HCT116 (cell line): ENCODE measurements around the gene TMF1. TPM values are rescaled to one million over a fixed set of nuclear protein-coding genes. Genes with fewer than 3 reads are reported as not detected.

Experiments used
- ATAC-seq: fragments of 200-7000 bp; cut with Tn5 transposase; 2 replicates; pipeline ENCODE4 v1.9.1; 2020; ENCODE audit warnings: mild to moderate bottlenecking, moderate library complexity
- BruUV-seq: library from RNA; stranded (reverse); fragments of 400-500 nt; replicated peaks from 2 replicates; lab custom pipeline; 2021; lab: Mats Ljungman, UMichigan
- CTCF ChIA-PET: fragments of 300-600 bp; sonication (Branson Sonifier 250); formaldehyde crosslinking; loops from one replicate; lab custom pipeline; 2021; ENCODE audit warnings: antibody characterized with exemption; lab: Charles Lee
- POLR2A ChIA-PET: fragments of 300-600, 350-600 bp; sonication (Branson Sonifier 250); formaldehyde crosslinking; loops from one replicate; lab custom pipeline; 2021; ENCODE audit warnings: antibody characterized with exemption; lab: Charles Lee
- RAD21 ChIA-PET, 2 experiments: fragments of 300-600 bp; sonication (Branson Sonifier 250); formaldehyde crosslinking; loops; one replicate each; lab custom pipeline; 2023; ENCODE audit warnings: low total read pairs in 2 of 2; ENCODE audit not compliant: uncharacterized antibody in 2 of 2, unreplicated experiment in 2 of 2, low non-redundant PET in 1 of 2; lab: Charles Lee
- DNase-seq: peaks from one replicate; pipeline ENCODE4 v3.0.0-alpha.2; 2010; ENCODE audit warnings: low read depth, low spot score
- H2AFZ ChIP-seq: fragments of 200-600 bp; shearing (Covaris generic), sonication (generic); 2 replicates; pipeline ENCODE4 v1.6.1; 2017; ENCODE audit warnings: low read depth, mixed run types, mixed read lengths, antibody characterized with exemption, low read length; ENCODE audit not compliant: poor library complexity, severe bottlenecking
- H3K27ac ChIP-seq: 2 replicates; pipeline ENCODE4 v1.5.1; 2012; ENCODE audit warnings: low read depth, low read length
- H3K27me3 ChIP-seq: fragments of 200-600 bp; sonication (generic); 2 replicates; pipeline ENCODE4 v1.6.1; 2016; ENCODE audit warnings: mixed run types, low read length, mixed read lengths; ENCODE audit not compliant: insufficient read depth
- H3K36me3 ChIP-seq, 2 experiments: fragments of 200-500 bp in 1 of 2; fragments of 200-600 bp in 1 of 2; sonication (Bioruptor generic) in 1 of 2; sonication (generic) in 1 of 2; 2 replicates each; pipeline versions ENCODE4 v1.5.1 to v1.6.1; 2014 to 2016; ENCODE audit warnings: low read length in 2 of 2, inconsistent platforms in 1 of 2, mixed read lengths in 1 of 2, mixed run types in 1 of 2; ENCODE audit not compliant: insufficient read depth in 2 of 2, control insufficient read depth in 1 of 2
- H3K4me1 ChIP-seq, 2 experiments: fragments of 200-600 bp in 1 of 2; sonication (generic) in 1 of 2; 2 replicates each; pipeline versions ENCODE4 v1.5.1 to v1.6.1; 2012 to 2017; ENCODE audit warnings: low read length in 2 of 2, inconsistent platforms in 1 of 2, mild to moderate bottlenecking in 1 of 2, mixed read lengths in 1 of 2, mixed run types in 1 of 2, moderate library complexity in 1 of 2; ENCODE audit not compliant: insufficient read depth in 2 of 2, control insufficient read depth in 1 of 2
- H3K4me2 ChIP-seq: fragments of 200-600 bp; sonication (generic); 2 replicates; pipeline ENCODE4 v1.6.1; 2017; ENCODE audit warnings: mixed run types, low read length, mixed read lengths
- H3K4me3 ChIP-seq, 2 experiments: fragments of 200-600 bp in 1 of 2; sonication (generic) in 1 of 2; replicated peaks in 1 of 2; 2 replicates each; pipeline ENCODE4 v1.5.1; 2011 to 2016; ENCODE audit warnings: low read length in 2 of 2, control low read depth in 1 of 2, low read depth in 1 of 2, mild to moderate bottlenecking in 1 of 2, mixed read lengths in 1 of 2, mixed run types in 1 of 2
- H3K79me2 ChIP-seq: fragments of 200-600 bp; sonication (generic); 2 replicates; pipeline ENCODE4 v1.6.1; 2017; ENCODE audit warnings: mild to moderate bottlenecking, mixed run types, low read length, moderate library complexity, mixed read lengths; ENCODE audit not compliant: insufficient read depth
- H3K9ac ChIP-seq: fragments of 200-600 bp; sonication (generic); 2 replicates; pipeline ENCODE4 v1.6.1; 2016; ENCODE audit warnings: low read length, mixed read lengths
- H3K9me2 ChIP-seq: fragments of 200-600 bp; sonication (generic), shearing (Covaris generic); 2 replicates; pipeline ENCODE4 v1.6.1; 2017; ENCODE audit warnings: mixed run types, mild to moderate bottlenecking, moderate library complexity; ENCODE audit not compliant: insufficient read depth
- H3K9me3 ChIP-seq, 2 experiments: fragments of 200-500 bp in 1 of 2; fragments of 200-600 bp in 1 of 2; sonication (Bioruptor generic) in 1 of 2; sonication (generic) in 1 of 2; 2 replicates each; pipeline ENCODE4 v1.6.1; 2014 to 2017; ENCODE audit warnings: low read length in 2 of 2, mixed read lengths in 2 of 2, inconsistent platforms in 1 of 2, low read depth in 1 of 2, mild to moderate bottlenecking in 1 of 2, mixed run types in 1 of 2, moderate library complexity in 1 of 2; ENCODE audit not compliant: control insufficient read depth in 1 of 2, insufficient read depth in 1 of 2
- H4K20me1 ChIP-seq: fragments of 200-600 bp; sonication (generic), shearing (Covaris generic); 2 replicates; pipeline ENCODE4 v1.6.1; 2017; ENCODE audit warnings: mixed run types, mild to moderate bottlenecking, moderate library complexity; ENCODE audit not compliant: insufficient read depth
- ATF3 ChIP-seq: IDR thresholded peaks from 2 replicates; pipeline ENCODE4 v1.6.1; 2012
- ELF1 ChIP-seq: IDR thresholded peaks from 2 replicates; pipeline ENCODE4 v1.6.1; 2012; ENCODE audit warnings: low read depth, borderline replicate concordance
- EZH2 ChIP-seq: fragments of 200-600 bp; sonication (generic); IDR thresholded peaks from 2 replicates; pipeline ENCODE4 v1.6.1; 2017; ENCODE audit warnings: antibody characterized with exemption, mixed run types
- EZH2phosphoT487 ChIP-seq: fragments of 200-600 bp; IDR thresholded peaks from 2 replicates; pipeline ENCODE4 v1.6.1; 2018; ENCODE audit warnings: antibody characterized with exemption, borderline replicate concordance
- FOSL1 ChIP-seq: IDR thresholded peaks from 2 replicates; pipeline ENCODE4 v1.6.1; 2012; ENCODE audit warnings: low read depth
- REST ChIP-seq: IDR thresholded peaks from 2 replicates; pipeline ENCODE4 v1.6.1; 2012; ENCODE audit warnings: low read depth
- SIN3A ChIP-seq: IDR thresholded peaks from 2 replicates; pipeline ENCODE4 v1.6.1; 2012; ENCODE audit warnings: low read depth
- TCF7L2 ChIP-seq: IDR thresholded peaks from 2 replicates; pipeline ENCODE4 v1.7.0; 2011; ENCODE audit warnings: borderline replicate concordance, inconsistent platforms; ENCODE audit not compliant: insufficient read depth, insufficient read length; ENCODE audit errors: extremely low read depth
- ZFX ChIP-seq: fragments of 450-650 bp; IDR thresholded peaks from 2 replicates; pipeline ENCODE4 v1.6.1; 2017
- intact Hi-C: fragments of 100-400 bp; cut with micrococcal nuclease; formaldehyde crosslinking; loops from 2 replicates; pipeline ENCODE4 v1.10.0; 2022
- total RNA-seq: library from RNA; stranded (reverse); gene quantifications from one replicate; pipeline ENCODE4 v1.2.1, GENCODE V29; 2021; ENCODE audit not compliant: unreplicated experiment

TMF1 gene
- total RNA-seq, 1 experiment from 2014 or later, result 27.3 TPM

DNA sequence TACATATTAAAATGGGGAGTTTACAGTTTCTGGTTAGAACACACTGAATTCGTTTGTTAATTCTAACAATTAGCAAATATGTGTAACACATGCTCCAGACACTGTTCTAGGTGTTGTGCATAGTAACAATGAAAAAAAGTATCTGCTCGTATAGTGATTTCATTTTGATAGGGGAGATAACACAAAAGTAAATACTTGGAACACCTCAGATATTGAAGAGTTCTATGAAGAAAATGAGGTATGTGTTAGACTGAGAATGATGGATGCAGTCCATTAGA, 6.8 kb upstream of the TMF1 start:
- Histone ChIP-seq H3K9ac (no peak overlapping the region), H3K36me3 (peaks cover 27 to 46% of the 10 kb centered on the region in 2 experiments), H3K9me3 (no peaks in the 10 kb centered on the region), H4K20me1 (no peaks in the 10 kb centered on the region), H3K79me2 (no peaks in the 10 kb centered on the region), H3K4me1 (no peaks in the 10 kb centered on the region), H3K27me3 (no peaks in the 10 kb centered on the region), H3K9me2 (no peaks in the 10 kb centered on the region), H3K27ac (no peak overlapping the region), H3K4me2 (no peak overlapping the region), H2AFZ (no peak overlapping the region), H3K4me3 (no peak overlapping the region)
- intact Hi-C loops, result no loop called here
- RAD21 ChIA-PET, result no interaction called here
- BruUV-seq, result no TSS peak
- DNase-seq, result no peak
- CTCF ChIA-PET, result no interaction called here
- POLR2A ChIA-PET, result no interaction called here
- no peak for ATAC-seq
- TF ChIP-seq SIN3A (no peak), ATF3 (no peak), ELF1 (no peak)

GRCh38 chr3:69058180-69058946, 6.2 kb upstream of the TMF1 start:
- no peak for ATAC-seq
- H2AFZ ChIP-seq, result no peak overlapping the region
- no peak overlapping the region for H3K27ac ChIP-seq
- BruUV-seq, result no TSS peak
- no peaks in the 10 kb centered on the region for H3K79me2 ChIP-seq
- no peak for TF ChIP-seq FOSL1
- no peak for TF ChIP-seq TCF7L2
- TF ChIP-seq ATF3, result no peak
- no peak for TF ChIP-seq ELF1
- no peak for TF ChIP-seq EZH2phosphoT487
- TF ChIP-seq EZH2, result no peak
- no peak for TF ChIP-seq REST
- TF ChIP-seq ZFX, result no peak
- no peaks in the 10 kb centered on the region for H4K20me1 ChIP-seq
- no peak overlapping the region for H3K9ac ChIP-seq
- H3K36me3 ChIP-seq, result peaks cover 27 to 46% of the 10 kb centered on the region in 2 experiments
- no peak overlapping the region for H3K4me2 ChIP-seq
- no peaks in the 10 kb centered on the region for H3K27me3 ChIP-seq
- DNase-seq, result no peak
- RAD21 ChIA-PET, result no interaction called here
- intact Hi-C loops, result no loop called here
- H3K4me3 ChIP-seq, result no peak overlapping the region
- CTCF ChIA-PET, result no interaction called here
- no peaks in the 10 kb centered on the region for H3K9me3 ChIP-seq
- POLR2A ChIA-PET, result no interaction called here
- no peaks in the 10 kb centered on the region for H3K9me2 ChIP-seq
- H3K4me1 ChIP-seq, result no peaks in the 10 kb centered on the region
